SH-SY5Y (cell line): ENCODE measurements around the gene MINDY2.

Source experiments
- GATA2 ChIP-seq: IDR thresholded peaks from 2 replicates; pipeline ENCODE4 v1.6.1; 2011; ENCODE audit warnings: mild to moderate bottlenecking, low read depth, low read length
- GATA3 ChIP-seq: IDR thresholded peaks from 2 replicates; pipeline ENCODE4 v1.6.1; 2011; ENCODE audit warnings: low read depth, mild to moderate bottlenecking, low read length, moderate library complexity

MINDY2 gene

DNA sequence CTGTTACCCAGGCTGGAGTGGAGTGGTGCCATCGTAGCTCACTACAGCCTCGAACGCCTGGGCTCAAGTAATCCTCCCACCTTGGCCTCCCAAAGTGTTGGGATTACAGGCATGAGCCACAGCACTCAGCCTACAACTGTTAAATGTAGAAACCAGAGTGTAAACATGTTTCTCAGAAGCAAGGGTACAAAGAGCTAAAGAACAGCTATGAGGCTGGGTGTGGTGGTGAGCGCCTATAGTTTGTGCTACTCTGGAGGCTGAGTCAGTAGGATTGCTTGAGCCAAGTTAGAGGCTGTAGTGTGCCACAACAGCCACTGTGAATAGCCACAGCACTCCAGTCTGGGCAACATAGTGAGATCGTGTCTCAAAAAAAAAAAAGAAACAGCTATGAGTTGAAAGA, 4.8 kb upstream of the MINDY2 start:
- TF ChIP-seq GATA2 (no peak), GATA3 (no peak)

GRCh38 chr15:58770519-58770856, 614 bp upstream of the MINDY2 start:
- TF ChIP-seq GATA3: no peak
- no peak for TF ChIP-seq GATA2

- TF ChIP-seq GATA3 (no peak), GATA2 (no peak)
These were observed 634 bp downstream of the MINDY2 start for GRCh38 chr15:58771621-58772250.

DNA sequence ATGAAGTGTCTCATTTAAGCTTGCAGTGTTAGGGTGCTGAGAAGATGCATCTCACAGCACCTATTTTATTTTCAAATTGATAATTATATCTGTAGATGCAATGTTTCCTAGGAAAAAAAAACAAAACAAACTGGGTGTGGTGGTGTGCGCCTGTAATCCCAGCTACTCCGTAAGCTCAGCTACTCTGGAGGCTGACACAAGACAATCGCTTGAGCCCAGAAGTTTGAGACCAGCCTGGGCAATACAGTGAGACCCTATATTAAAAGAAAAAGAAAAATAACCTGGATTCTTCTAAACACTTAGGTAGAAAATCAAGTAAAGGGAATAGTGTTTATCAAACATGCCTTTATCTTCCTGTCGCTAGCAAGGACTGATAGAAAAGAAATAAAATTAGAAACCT, 1.9 kb downstream of the MINDY2 start:
- TF ChIP-seq GATA2: no peak
- no peak for TF ChIP-seq GATA3

DNA sequence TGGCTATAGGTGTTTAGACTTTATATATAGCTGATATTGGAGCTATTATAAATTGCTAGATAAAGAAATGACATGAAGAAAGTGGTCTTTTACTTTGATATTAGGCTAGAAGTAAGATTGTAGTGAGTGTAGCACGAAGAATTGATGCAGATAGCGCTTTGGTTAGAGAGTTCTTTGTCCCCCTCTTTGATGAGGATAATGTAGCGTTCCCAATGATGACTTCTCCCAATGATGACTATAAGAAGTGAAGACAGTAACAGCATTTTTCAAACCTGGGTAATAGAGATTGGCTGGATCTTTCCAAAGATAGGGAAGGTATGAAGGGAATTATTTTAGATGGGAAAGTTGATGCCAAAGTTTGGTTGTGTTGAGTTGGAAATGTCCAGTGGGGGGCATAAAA, 4.3 kb downstream of the MINDY2 start:
- TF ChIP-seq GATA2: no peak
- TF ChIP-seq GATA3: no peak

- no peak for TF ChIP-seq GATA2
- no peak for TF ChIP-seq GATA3
These were observed 6.0 kb downstream of the MINDY2 start for GRCh38 chr15:58777107-58777506.

DNA sequence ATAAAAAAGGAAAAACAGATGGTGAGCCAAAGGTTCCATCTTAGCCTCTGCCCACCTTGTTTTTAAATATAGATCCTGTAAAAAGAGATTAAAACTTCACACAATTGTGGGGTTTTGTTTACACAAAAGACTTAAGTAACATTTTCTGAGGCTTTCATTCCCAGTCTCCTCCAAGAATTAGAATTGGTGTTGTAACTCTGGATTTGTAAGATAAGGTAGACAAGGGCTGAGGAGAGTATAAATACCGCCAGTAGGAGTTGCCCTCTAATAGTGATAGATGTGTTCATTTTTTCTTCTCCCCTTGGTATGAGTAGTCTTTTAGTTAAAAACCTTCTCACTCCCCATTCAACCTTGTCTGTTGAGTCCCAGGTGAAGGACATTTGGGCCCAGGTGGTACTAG, 8.5 kb downstream of the MINDY2 start:
- no peak for TF ChIP-seq GATA2
- TF ChIP-seq GATA3: no peak

- TF ChIP-seq GATA3 (no peak), GATA2 (no peak)
These were observed 14.3 kb downstream of the MINDY2 start for GRCh38 chr15:58785355-58785754.

DNA sequence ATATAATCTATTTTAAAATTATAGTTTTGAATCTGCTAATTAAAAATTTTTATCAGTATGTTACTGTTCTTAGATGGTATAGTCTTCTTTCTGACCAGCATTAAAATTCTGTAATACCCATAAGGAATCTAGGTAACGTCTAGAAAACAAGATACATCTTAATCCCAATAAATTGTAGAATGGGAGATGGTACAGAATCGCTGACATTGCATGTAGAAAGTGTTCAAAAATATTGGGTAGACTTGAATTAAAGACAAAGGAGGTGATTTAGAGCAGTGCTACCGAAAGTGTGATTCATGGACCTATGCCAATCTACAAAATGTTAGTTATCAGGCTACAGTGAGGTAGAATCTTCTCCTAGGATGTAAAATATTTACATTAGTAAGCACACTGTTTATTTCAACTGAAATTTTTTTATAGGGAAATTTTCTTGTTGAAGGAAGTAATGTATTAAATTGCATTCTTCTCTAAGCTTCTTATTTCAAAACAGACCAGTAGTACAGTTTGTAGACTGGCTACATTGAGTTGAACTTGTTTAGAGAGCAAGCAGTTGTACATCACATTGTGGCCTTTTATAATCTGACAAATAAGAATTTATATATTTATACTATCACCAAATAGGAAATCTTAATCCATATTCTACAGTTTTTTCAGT, 17.1 kb downstream of the MINDY2 start:
- TF ChIP-seq GATA3 (no peak), GATA2 (no peak)

GRCh38 chr15:58793862-58794261, 22.8 kb downstream of the MINDY2 start:
- TF ChIP-seq GATA3 (no peak), GATA2 (no peak)

- TF ChIP-seq GATA3: no peak
- no peak for TF ChIP-seq GATA2
These were observed 24.7 kb downstream of the MINDY2 start for GRCh38 chr15:58795825-58796224.

GRCh38 chr15:58797505-58797904, 26.4 kb downstream of the MINDY2 start:
- TF ChIP-seq GATA3 (no peak), GATA2 (no peak)

- no peak for TF ChIP-seq GATA2
- no peak for TF ChIP-seq GATA3
These were observed 34.0 kb downstream of the MINDY2 start for GRCh38 chr15:58805095-58805494.

GRCh38 chr15:58830556-58830955, 59.5 kb downstream of the MINDY2 start:
- TF ChIP-seq GATA3 (no peak), GATA2 (no peak)

GRCh38 chr15:58839485-58839884, 68.4 kb downstream of the MINDY2 start:
- TF ChIP-seq GATA3: no peak
- TF ChIP-seq GATA2: no peak

DNA sequence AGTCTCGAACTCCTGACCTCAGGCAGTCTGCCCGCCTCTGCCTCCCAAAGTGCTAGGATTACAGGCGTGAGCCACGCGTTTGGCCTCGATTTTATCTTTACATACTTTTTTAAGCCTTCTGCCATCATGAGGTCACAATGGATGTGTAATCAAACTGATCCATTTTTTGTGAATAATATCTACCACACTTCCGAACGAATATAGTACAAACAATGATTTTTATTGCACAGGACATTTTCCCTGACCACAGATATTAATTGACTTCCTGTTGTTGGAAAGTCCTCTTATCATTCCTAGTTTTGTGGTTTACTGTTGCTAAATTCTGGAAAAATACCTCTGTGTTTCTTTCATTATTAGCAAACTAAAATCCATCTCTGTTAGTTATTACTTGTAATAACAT, 68.9 kb downstream of the MINDY2 start:
- TF ChIP-seq GATA3 (no peak), GATA2 (no peak)

DNA sequence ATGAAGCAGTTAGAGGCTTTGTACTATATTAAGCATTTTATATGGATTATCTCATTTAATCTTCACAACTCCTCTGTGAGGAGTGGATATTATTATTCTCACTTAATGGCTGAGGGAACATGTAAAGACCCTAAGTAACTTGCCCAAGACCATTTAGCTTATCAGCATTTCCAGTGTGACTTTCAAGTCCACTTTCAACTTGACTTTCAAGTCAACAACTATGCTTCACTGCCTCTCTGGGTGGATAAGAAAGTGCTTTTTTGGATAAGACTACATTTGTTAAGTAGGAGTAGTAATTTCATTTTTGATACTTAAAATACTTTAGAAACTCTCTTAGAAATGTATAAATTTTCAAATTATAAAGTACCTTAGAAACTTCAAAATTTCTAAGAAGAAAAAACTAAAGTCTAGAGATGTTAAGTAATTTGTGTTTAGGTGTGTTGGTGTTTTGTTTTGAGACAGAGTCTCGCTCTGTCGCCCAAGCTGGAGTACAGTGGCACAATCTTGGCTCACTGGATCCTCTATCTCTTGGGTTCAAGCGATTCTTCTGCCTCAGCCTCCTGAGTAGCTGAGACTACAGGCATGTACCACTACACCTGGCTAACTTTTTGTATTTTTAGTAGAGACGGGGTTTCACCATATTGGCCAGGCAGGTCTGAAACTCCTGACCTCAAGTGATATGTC, 71.8 kb downstream of the MINDY2 start:
- TF ChIP-seq GATA3 (no peak), GATA2 (no peak)

GRCh38 chr15:58852347-58852746, 81.2 kb downstream of the MINDY2 start:
- no peak for TF ChIP-seq GATA3
- no peak for TF ChIP-seq GATA2
